Lower lobe of right lung (tissue), 2 donors: ENCODE measurements around the gene LIN28B. TPM values are rescaled to one million over a fixed set of nuclear protein-coding genes. Genes with fewer than 3 reads are reported as not detected.

ENCODE experiments used
- ATAC-seq, 2 donors: fragments of 200-7000 bp; cut with Tn5 transposase; one replicate each; pipeline ENCODE4 v1.9.1; 2020 to 2022; ENCODE audit warnings: mild to moderate bottlenecking in 2 of 2, moderate library complexity in 2 of 2
- DNase-seq: peaks from one replicate; pipeline ENCODE4 v3.0.0-alpha.2; 2020
- H3K27ac ChIP-seq: fragments of 200-600 bp; one replicate; pipeline ENCODE4 v1.8.0; 2022
- H3K27me3 ChIP-seq: fragments of 200-600 bp; one replicate; pipeline ENCODE4 v1.8.0; 2022; ENCODE audit warnings: low read depth
- H3K36me3 ChIP-seq: fragments of 200-600 bp; one replicate; pipeline ENCODE4 v1.8.0; 2022; ENCODE audit warnings: mild to moderate bottlenecking
- H3K4me1 ChIP-seq: fragments of 200-600 bp; one replicate; pipeline ENCODE4 v1.8.0; 2022
- H3K4me3 ChIP-seq: fragments of 200-600 bp; one replicate; pipeline ENCODE4 v1.8.0; 2022; ENCODE audit warnings: mild to moderate bottlenecking
- H3K9me3 ChIP-seq: fragments of 200-600 bp; one replicate; pipeline ENCODE4 v1.8.0; 2022
- intact Hi-C: fragments of 100-400 bp; cut with DNase I; formaldehyde crosslinking; loops from one replicate; pipeline ENCODE4 v1.11.0; 2022
- total RNA-seq: library from RNA; stranded (reverse); fragmentation: NEBNext Ultra II Directional; extraction: Animal tissue kit (Norgen Biotek cat#: 25700); gene quantifications from one replicate; pipeline ENCODE4 v1.2.1, GENCODE V29; 2021
- TF ChIP-seq, protein P1 (sequence below): fragments of 200-600 bp; IDR thresholded peaks from one replicate; pipeline ENCODE4 v1.8.0; 2022; ENCODE audit warnings: antibody characterized with exemption, mild to moderate bottlenecking
- donor health status: DM: no; HTN: yes; CAD: no; lungs with severe emphysema.

LIN28B gene
- total RNA-seq, 1 donor from 2014 or later, result not detected

DNA sequence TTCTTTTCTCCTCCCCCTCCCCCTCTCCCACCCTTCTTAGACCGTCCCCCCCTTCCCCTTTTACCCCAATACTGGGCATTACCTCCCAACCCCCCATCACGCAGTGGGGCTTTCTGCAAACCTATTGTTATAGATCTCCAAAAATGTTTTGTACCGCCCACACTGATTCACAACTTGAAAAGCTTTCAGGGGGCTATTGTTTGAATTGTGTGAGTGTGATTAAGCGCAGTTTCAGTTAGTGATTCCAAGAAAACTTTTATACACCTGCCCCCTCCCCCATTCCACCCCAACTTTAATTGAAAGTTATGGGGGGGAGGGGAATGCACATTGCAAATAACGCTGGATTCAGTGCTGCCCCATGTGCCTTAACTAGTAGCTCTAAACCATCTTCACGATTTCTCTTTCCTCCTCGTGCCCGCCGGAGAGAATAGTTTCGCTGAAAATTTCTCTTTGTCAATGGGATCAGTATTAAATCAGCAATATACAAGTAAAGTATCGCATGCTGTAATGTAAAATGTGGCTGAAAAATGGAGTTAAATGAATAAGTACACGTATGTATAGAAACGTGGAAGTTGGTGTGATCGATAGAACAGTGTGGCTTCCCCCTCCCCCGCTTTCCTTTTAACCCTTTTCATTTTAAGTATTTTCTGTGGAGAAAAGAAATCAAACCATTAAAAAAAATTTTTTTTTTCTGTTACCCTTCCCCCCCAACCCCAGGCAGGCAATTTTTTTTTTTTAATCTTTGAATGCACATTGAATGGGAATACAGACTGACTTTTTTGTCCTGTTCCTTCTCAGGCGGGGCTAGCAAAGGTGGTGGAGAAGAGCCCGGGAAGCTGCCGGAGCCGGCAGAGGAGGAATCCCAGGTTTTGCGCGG is 632 bp downstream of the LIN28B start:
- Histone ChIP-seq H3K4me3 (no peak overlapping the region), H3K4me1 (no peaks in the 10 kb centered on the region), H3K9me3 (no peaks in the 10 kb centered on the region), H3K27me3 (peaks cover 76% of the 10 kb centered on the region), H3K36me3 (no peaks in the 10 kb centered on the region), H3K27ac (no peak overlapping the region)
- DNase-seq (no peak), ATAC-seq (no peak)
- intact Hi-C loops, result no loop called here
- TF ChIP-seq, protein P1, sequence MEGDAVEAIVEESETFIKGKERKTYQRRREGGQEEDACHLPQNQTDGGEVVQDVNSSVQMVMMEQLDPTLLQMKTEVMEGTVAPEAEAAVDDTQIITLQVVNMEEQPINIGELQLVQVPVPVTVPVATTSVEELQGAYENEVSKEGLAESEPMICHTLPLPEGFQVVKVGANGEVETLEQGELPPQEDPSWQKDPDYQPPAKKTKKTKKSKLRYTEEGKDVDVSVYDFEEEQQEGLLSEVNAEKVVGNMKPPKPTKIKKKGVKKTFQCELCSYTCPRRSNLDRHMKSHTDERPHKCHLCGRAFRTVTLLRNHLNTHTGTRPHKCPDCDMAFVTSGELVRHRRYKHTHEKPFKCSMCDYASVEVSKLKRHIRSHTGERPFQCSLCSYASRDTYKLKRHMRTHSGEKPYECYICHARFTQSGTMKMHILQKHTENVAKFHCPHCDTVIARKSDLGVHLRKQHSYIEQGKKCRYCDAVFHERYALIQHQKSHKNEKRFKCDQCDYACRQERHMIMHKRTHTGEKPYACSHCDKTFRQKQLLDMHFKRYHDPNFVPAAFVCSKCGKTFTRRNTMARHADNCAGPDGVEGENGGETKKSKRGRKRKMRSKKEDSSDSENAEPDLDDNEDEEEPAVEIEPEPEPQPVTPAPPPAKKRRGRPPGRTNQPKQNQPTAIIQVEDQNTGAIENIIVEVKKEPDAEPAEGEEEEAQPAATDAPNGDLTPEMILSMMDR, result no peak

DNA sequence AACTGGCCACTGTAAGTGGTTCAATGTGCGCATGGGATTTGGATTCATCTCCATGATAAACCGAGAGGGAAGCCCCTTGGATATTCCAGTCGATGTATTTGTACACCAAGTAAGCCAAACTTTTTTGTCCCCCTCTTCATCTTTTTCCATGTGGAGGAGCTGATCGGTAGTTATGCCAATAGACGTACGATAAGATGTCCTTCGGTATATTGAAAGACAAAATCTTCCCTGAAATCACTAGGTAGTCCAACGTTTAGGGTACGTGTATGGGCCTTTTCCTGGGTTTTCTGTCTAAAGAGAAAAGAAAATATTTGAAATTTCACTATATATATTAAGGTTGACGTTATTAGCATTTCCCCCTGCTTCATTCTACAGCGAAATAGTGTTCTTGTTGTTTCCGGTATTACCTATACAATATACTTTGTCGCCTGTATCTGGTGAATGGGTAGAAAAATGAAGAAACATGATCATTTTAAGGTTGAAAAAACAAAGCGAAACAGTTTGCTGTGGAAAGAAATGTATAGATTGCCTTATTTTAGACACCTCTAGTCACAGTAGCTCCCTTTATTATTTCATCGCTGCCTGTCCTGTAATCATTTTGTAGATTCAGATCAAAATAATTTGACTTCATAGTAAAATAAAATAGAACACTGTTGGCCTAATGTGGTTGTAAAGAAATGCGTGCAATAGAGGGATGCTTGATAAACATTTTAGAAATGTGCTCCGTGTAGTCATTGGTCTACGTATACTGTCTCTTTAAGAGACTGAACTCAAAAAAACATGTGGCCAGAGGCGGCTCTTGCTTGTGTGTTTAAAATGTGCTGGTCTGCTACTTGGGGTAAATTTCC is 1.5 kb downstream of the LIN28B start:
- DNase-seq, result no peak
- H3K9me3 ChIP-seq, result no peaks in the 10 kb centered on the region
- H3K36me3 ChIP-seq, result no peaks in the 10 kb centered on the region
- TF ChIP-seq, protein P1, result no peak
- intact Hi-C loops, result no loop called here
- peaks cover 67% of the 10 kb centered on the region for H3K27me3 ChIP-seq
- no peaks in the 10 kb centered on the region for H3K4me1 ChIP-seq
- no peak overlapping the region for H3K4me3 ChIP-seq
- no peak overlapping the region for H3K27ac ChIP-seq
- no peak for ATAC-seq

DNA sequence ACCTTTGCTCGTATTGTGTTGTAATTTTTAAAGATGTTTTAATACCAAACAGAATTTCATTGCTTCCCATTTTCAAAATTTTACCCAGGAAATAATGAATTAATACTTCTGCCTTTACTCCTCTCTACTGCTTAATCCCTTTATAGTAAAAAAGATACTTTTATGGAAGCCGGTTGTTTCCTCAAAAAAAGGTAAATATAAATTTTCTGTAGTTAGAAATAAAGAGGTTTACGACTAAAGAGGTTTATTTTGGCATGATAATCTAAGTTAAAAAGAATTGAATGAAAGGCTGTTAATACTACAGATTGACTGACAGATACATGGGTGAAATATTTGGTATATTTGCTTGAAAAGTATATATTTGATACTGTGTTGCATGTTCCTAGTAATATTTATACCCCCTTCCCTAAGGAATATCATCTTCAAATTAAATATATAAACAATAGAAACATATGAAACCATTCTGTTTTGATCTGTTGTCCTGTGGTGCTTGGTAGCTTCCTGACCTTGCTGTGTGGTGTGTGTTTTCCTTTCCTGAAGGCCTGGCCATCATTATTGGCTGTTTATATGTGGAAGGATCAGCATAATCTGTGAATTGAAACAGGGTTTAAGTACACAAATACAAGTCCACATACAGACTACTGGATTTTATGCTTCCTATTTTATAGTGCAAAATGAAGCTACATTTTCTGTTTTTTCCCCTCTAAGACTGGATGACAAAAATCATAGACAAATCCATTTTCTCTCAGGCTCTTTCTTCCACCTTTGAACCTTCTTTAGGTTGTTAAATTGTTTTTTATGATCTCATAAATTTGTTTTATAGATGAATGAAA is 2.3 kb downstream of the LIN28B start:
- Histone ChIP-seq H3K27ac (no peak overlapping the region), H3K36me3 (no peaks in the 10 kb centered on the region), H3K4me3 (no peak overlapping the region), H3K27me3 (peaks cover 60% of the 10 kb centered on the region), H3K4me1 (no peaks in the 10 kb centered on the region), H3K9me3 (no peaks in the 10 kb centered on the region)
- intact Hi-C loops, result no loop called here
- ATAC-seq, result no peak
- TF ChIP-seq, protein P1, result no peak
- no peak for DNase-seq

DNA sequence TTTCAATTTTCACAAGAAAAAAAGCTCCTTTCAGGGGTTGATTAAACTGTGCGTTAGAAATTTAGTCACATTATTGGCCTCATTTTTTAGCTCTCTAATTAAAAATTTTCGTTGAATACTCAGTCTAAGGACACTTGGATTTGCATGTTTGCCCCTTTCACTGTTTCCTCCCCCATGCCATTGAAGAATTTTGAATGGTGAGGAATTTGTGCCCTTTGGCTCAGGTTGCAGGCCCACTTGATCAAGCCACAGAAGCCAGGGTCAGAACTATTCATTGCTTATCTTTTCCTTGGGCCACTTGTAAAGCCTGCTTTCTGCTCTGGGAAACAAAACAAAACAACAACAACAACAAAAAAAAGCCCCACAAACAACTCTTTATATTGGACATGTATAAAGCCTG is 12.2 kb downstream of the LIN28B start:
- no peak for ATAC-seq
- intact Hi-C loops, result no loop called here
- Histone ChIP-seq H3K36me3 (no peaks in the 10 kb centered on the region), H3K27me3 (no peaks in the 10 kb centered on the region), H3K4me1 (no peaks in the 10 kb centered on the region), H3K9me3 (no peaks in the 10 kb centered on the region), H3K27ac (no peak overlapping the region), H3K4me3 (no peak overlapping the region)
- DNase-seq, result no peak
- TF ChIP-seq, protein P1, result no peak
